Measurements from ENCODE around the gene EPS8L1.

Gene EPS8L1

DNA sequence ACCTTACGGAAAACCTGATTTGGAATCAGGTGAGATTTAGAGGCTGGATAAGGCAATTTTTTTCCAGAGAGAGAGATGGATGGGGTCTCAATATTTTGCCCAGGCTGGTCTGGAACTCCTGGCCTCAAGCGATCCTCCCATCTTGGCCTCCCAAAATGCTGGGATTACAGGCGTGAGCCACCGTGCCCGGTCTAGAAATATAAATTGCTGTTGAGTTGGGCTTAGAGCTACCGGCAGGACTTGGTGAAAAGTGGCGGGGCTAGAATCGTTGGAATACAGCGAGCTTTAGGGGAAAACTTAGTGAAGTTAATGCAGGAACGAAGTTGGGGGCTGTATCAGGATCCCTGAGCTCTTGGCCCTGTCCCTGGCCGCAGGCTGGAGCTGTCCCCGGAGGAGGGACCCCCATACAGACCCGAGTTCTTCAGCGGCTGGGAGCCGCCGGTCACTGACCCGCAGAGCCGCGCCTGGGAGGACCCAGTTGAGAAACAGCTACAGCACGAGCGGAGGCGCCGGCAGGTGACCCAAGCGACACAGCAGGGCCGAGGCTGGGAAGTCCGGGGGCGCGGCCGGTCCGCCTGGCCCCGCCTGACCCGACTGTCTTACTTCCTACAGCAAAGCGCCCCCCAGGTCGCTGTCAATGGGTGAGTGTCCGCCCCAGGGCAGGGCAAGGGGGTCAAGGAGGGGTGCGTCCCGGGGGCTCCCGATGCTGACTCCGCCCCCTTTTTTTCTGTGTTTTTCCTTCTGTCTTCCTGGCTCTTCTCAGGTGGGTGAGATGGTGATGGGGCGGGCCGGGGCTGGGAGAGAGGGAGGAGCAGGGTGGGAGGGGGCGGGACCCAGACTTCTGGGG lies 7.6 kb downstream of the EPS8L1 start:
- peaks cover 0 to 50% (median 39%) of the 10 kb centered on the region in 4 donors for H3K4me1 ChIP-seq

DNA sequence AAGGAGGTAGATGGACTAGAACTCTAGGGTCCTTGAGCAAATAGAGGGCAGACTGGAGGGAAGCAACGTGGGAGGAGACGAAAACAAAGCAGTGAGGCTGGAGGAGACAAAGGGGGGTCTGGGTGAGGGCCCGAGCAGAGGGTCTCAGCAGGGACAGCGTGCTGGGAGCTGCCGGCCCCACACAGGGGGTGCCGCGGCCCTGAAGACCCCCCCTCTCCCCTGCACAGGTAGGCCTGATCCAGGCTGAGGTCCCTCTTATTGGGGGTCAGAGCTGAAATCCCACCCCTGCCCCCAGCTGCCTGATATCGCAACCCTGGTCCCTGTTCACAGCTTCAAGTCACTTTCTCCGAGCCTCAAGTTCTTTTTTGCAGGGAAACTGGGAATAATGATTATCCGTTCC lies 8.7 kb downstream of the EPS8L1 start:
- Histone ChIP-seq H3K4me1 (peaks cover 0 to 54% (median 41%) of the 10 kb centered on the region in 4 donors), H3K27me3 (peaks cover 21 to 82% of the 10 kb centered on the region in 2 donors), H3K4me3 (no peak overlapping the region), H3K27ac (no peak overlapping the region), H3K36me3 (peaks cover 0 to under 1% (median 0%) of the 10 kb centered on the region in 3 donors), H3K9me3 (no peaks in the 10 kb centered on the region)
- no peak for DNase-seq
- intact Hi-C loops (cut with DNase I; ENCODE audit: low total_unique reads), result no loop called here
- TF ChIP-seq, protein P1, sequence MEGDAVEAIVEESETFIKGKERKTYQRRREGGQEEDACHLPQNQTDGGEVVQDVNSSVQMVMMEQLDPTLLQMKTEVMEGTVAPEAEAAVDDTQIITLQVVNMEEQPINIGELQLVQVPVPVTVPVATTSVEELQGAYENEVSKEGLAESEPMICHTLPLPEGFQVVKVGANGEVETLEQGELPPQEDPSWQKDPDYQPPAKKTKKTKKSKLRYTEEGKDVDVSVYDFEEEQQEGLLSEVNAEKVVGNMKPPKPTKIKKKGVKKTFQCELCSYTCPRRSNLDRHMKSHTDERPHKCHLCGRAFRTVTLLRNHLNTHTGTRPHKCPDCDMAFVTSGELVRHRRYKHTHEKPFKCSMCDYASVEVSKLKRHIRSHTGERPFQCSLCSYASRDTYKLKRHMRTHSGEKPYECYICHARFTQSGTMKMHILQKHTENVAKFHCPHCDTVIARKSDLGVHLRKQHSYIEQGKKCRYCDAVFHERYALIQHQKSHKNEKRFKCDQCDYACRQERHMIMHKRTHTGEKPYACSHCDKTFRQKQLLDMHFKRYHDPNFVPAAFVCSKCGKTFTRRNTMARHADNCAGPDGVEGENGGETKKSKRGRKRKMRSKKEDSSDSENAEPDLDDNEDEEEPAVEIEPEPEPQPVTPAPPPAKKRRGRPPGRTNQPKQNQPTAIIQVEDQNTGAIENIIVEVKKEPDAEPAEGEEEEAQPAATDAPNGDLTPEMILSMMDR (IDR thresholded peaks at IDR 0.05), result no peak

More for the DNA sequence above, 7.6 kb downstream of the EPS8L1 start:
- Histone ChIP-seq H3K27me3 (peaks cover 21 to 89% of the 10 kb centered on the region in 2 donors), H3K4me3 (no peak overlapping the region), H3K9me3 (no peaks in the 10 kb centered on the region), H3K36me3 (no peaks in the 10 kb centered on the region), H3K27ac (no peak overlapping the region)
- no peak for DNase-seq
- intact Hi-C loops (cut with DNase I; ENCODE audit: low total_unique reads), result no loop called here
- TF ChIP-seq, protein P1 (IDR thresholded peaks at IDR 0.05), result no peak

DNA sequence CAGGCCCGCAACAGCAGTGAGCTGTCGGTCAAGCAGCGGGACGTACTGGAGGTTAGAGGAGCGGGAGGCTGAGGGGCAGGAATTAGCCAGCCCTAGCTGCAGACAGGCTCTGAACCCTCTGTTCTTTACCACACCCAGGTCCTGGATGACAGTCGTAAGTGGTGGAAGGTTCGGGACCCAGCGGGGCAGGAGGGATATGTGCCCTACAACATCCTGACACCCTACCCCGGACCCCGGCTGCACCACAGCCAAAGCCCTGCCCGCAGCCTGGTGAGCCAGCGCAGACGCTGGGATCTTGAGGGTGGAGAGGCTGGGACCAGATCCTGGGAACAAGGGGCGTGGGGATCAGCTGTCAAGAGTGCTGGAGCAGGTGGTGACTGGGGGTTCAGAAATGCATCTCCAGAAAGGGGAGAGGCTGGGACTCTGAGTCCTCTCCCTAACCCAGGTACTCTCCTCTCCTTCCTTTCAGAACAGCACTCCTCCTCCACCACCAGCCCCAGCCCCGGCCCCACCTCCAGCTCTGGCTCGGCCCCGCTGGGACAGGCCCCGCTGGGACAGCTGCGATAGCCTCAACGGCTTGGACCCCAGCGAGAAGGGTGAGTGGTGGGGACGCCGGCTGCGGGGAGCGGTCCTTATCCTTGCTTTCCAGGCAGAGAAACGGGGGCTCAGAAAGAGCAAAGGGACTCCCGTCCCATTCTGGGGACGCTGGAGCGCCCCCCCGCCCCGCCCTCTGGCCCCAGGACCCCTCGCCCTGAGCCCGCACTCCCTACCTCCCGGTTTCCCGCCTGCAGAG lies 10.4 kb downstream of the EPS8L1 start:
- H3K27me3 ChIP-seq, result peaks cover 20 to 65% of the 10 kb centered on the region in 2 donors
- no peak for DNase-seq
- H3K4me3 ChIP-seq, result peak overlapping the region; percentile 43 to 57
- no peaks in the 10 kb centered on the region for H3K9me3 ChIP-seq
- peak overlapping the region in 1 of 2 donors; percentile 33 for H3K27ac ChIP-seq
- H3K36me3 ChIP-seq, result peaks cover 8 to 17% (median 10%) of the 10 kb centered on the region in 3 donors
- TF ChIP-seq, protein P1 (IDR thresholded peaks at IDR 0.05), result no peak
- intact Hi-C loops (cut with DNase I; ENCODE audit: low total_unique reads), result no loop called here
- H3K4me1 ChIP-seq, result peaks cover 0 to 41% (median 35%) of the 10 kb centered on the region in 4 donors

DNA sequence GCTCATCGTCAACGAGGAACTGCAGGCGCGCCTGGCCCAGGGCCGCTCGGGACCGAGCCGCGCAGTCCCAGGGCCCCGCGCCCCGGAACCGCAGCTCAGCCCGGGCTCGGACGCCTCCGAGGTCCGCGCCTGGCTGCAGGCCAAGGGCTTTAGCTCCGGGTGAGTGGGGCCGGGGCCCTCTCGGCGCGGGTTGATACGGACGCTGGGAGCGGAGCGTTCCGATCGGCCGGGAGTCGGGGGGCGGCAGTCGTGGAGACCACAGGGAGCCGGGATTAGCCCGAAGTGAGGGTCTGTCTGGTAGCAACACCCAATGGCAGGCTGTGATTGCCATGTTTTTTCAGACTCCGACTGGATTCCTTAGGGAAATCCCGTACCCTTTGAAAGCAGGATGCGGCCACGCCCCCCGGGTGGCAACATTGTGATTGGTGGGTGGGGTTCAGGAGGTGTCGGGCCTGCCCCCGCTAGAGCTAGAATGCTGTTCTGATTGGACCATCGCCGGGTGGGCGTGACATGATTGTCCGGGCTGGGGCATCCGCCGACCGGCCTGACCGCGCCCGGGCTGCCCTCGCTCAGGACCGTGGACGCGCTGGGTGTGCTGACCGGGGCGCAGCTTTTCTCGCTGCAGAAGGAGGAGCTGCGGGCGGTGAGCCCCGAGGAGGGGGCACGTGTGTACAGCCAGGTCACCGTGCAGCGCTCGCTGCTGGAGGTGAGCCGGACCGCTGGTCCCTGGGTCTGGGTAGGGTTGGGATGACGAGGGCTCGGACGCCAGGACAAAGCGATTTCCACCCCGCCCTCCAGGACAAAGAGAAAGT lies 11.3 kb downstream of the EPS8L1 start:
- Histone ChIP-seq H3K27me3 (peaks cover 17 to 57% of the 10 kb centered on the region in 2 donors), H3K36me3 (peaks cover 16 to 25% (median 18%) of the 10 kb centered on the region in 3 donors), H3K4me3 (peak overlapping the region; percentile 43 to 57), H3K9me3 (no peaks in the 10 kb centered on the region), H3K27ac (peak overlapping the region in 1 of 2 donors; percentile 33), H3K4me1 (peaks cover 0 to 33% (median 28%) of the 10 kb centered on the region in 4 donors)
- intact Hi-C loops (cut with DNase I; ENCODE audit: low total_unique reads), result no loop called here
- TF ChIP-seq, protein P1 (IDR thresholded peaks at IDR 0.05), result no peak
- DNase-seq, result peak; percentile 94

DNA sequence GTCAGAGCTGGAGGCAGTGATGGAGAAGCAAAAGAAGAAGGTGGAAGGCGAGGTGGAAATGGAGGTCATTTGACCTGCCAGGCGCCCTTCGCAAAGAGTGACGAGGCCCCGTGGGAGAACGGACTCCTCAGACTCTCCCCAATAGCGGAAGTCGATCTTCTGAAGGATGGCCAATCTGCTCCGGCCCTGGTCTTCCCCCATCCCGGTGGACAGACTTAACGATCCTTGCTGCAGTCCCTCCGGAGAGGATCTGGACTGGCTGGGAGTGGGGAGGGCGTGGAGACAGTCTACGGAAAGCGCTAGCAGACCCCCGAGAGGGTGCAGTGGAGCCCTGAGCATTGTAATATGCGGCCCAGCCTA lies 11.9 kb downstream of the EPS8L1 start:
- Histone ChIP-seq H3K9me3 (no peaks in the 10 kb centered on the region), H3K4me3 (peak overlapping the region; percentile 43 to 57), H3K4me1 (peaks cover 0 to 27% (median 23%) of the 10 kb centered on the region in 4 donors), H3K36me3 (peaks cover 22 to 31% (median 24%) of the 10 kb centered on the region in 3 donors), H3K27ac (no peak overlapping the region), H3K27me3 (peaks cover 11 to 51% of the 10 kb centered on the region in 2 donors)
- TF ChIP-seq, protein P1 (IDR thresholded peaks at IDR 0.05), result no peak
- intact Hi-C loops (cut with DNase I; ENCODE audit: low total_unique reads), result no loop called here
- no peak for DNase-seq
